Measurements from ENCODE around the gene MPRIP. TPM values are rescaled to one million over a fixed set of nuclear protein-coding genes. Genes with fewer than 3 reads are reported as not detected.

MPRIP gene
- total RNA-seq, 1 donor from 2014 or later, result 102 TPM

DNA sequence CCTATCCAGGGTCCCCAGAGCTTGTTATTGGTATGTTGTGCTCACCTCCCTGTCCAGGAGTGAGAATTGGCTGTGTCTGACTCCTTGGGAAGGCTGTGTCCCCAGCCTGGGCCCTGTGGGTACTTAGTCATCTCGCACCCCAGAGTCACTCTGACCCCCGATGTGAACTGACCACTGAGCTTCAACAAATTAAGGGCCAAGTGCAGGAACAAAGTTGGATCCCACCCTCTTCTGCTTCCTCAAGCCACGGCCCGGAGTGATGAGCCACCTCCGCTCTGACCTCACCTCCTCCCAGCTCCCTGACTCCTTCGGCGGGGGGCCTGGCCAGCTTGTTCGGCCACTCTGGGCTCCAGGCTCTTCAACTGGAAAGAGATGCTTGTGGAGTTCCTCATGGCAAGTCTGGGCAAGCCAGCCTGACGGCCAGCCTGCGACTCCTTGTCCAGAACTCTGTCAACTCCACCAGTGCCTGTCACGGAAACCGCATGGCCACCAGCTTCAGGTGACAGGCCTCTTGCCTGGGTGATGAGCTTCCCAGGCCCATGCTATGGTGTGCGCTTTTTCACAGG lies 22.3 kb upstream of the MPRIP start:
- TF ChIP-seq, protein P1, sequence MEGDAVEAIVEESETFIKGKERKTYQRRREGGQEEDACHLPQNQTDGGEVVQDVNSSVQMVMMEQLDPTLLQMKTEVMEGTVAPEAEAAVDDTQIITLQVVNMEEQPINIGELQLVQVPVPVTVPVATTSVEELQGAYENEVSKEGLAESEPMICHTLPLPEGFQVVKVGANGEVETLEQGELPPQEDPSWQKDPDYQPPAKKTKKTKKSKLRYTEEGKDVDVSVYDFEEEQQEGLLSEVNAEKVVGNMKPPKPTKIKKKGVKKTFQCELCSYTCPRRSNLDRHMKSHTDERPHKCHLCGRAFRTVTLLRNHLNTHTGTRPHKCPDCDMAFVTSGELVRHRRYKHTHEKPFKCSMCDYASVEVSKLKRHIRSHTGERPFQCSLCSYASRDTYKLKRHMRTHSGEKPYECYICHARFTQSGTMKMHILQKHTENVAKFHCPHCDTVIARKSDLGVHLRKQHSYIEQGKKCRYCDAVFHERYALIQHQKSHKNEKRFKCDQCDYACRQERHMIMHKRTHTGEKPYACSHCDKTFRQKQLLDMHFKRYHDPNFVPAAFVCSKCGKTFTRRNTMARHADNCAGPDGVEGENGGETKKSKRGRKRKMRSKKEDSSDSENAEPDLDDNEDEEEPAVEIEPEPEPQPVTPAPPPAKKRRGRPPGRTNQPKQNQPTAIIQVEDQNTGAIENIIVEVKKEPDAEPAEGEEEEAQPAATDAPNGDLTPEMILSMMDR (conservative IDR thresholded peaks at IDR 0.05; ENCODE audit: low read depth, low read length), result no peak
- no peak for DNase-seq (ENCODE audit: low read depth)
- H3K4me3 ChIP-seq (ENCODE audit: low read depth, low read length), result no peak overlapping the region

DNA sequence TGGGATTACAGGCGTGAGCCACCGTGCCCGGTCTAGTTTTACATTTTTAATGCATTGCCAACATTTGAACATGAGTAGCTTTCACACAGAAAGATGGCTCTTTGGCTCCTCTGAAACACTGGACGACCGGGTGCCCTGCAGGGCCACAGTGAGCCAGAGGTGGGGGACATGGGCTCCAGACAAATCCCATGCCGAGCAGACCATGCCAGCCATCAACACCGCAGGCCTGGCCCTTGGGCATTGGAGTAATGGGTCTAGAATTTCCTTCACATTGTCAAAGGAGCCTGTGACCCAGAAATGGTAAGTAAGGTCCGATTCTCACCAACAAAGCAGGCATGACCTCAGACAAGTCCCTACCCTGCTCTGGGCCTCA lies 21.4 kb upstream of the MPRIP start:
- no peak for DNase-seq (ENCODE audit: low read depth)
- TF ChIP-seq, protein P1 (conservative IDR thresholded peaks at IDR 0.05; ENCODE audit: low read depth, low read length), result no peak
- H3K4me3 ChIP-seq (ENCODE audit: low read depth, low read length), result no peak overlapping the region

DNA sequence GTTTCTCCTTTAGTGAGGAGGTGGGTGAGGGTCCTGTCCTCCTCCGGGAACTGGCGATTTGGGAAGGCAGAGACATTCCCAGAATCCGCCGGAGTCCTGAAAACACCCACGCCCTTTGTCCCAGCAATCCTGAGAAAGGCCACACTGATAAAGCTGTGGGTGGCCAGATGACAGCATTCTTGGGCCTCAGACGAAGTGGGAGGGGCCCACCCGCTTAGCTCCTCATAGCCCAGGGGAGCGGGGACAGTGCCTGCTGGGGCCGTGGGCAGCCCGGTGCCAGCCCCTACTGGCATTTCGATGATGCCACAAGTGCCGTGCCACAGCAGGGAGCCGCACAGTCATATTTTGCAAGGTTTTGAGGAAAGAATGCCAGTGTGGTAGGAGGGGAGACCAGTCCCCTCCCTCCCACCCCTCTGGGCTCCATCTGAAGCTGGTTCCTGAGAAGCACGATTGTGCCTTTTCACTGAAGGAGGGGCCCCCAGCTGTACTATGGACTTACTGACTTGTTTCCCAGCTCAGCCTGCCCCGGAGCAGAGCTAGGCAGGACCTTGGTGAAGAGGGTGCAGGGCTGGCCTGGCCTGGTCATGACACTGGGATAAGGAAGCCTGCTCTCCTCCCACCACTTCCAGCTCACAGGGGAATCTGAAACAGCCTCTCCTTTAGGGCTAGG lies 20.9 kb upstream of the MPRIP start:
- no peak for DNase-seq (ENCODE audit: low read depth)
- H3K4me3 ChIP-seq (ENCODE audit: low read depth, low read length), result no peak overlapping the region
- TF ChIP-seq, protein P1 (conservative IDR thresholded peaks at IDR 0.05; ENCODE audit: low read depth, low read length), result no peak

DNA sequence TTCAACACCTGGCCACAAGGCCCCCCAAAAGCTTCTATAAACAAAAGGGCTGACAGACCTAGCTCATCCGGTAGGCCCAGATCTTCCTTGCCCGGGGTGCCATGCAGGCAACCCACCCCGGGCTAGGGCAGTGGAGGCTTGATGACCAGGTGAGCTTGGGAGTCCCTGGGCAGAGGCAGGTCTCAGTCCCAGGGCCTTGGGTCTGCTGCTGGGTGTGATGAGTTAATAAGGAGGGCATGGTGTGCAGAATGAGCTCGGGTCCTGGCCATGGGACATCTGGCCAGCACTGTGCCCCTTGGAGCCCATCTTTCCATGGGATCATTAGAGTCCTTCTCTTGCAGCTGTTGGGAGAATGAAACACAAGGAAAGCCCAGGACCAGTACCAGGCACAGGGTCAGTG lies 20.2 kb upstream of the MPRIP start:
- TF ChIP-seq, protein P1 (conservative IDR thresholded peaks at IDR 0.05; ENCODE audit: low read depth, low read length), result no peak
- no peak for DNase-seq (ENCODE audit: low read depth)
- no peak overlapping the region for H3K4me3 ChIP-seq (ENCODE audit: low read depth, low read length)

DNA sequence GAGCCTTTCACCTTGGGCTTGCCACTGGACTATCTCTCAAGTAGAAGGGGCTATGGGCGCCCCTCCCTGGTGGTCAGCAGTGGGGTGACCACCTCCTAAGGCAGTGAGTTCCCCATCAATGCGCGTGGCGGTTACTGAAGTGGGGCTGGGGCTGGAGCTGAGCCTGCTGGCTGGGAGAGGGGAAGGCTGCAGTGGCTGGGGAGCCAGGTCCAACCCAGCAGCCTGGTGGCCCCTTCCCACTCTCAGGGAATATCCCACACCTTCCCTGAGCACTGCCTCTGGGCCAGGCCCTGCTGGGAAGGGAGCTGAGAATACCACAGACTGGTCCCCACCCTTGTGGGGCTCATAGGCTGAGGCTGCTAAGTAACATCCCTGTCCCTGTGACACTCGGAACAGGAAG lies 19.8 kb upstream of the MPRIP start:
- DNase-seq (ENCODE audit: low read depth), result no peak
- H3K4me3 ChIP-seq (ENCODE audit: low read depth, low read length), result no peak overlapping the region
- TF ChIP-seq, protein P1 (conservative IDR thresholded peaks at IDR 0.05; ENCODE audit: low read depth, low read length), result no peak

DNA sequence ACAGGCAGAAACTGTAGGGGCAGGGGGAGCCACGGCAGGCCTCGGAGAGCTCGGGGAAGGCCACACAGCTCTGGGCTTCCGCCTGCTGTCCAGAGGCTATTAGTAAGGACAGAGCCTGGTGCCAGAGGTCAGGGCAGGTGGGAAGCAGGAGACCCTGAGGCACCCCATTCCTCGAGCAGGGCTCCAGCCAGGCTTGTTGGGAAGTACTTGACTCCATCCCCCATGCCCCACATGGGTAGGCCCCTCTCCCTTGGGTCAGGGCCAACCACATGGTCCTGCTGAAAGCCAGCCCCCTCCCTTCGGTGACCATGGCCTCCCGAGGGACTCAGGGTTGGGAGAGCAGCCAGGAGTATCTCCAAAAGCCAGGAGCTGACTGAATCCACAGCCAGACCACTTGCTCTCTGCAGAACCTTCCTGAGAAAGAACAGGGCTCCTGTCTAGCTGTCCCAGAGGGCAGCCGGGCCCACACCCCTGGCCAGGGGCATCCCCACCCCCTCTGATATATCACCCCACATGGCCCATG lies 17.4 kb upstream of the MPRIP start:
- no peak for DNase-seq (ENCODE audit: low read depth)
- TF ChIP-seq, protein P1 (conservative IDR thresholded peaks at IDR 0.05; ENCODE audit: low read depth, low read length), result no peak
- no peak overlapping the region for H3K4me3 ChIP-seq (ENCODE audit: low read depth, low read length)

DNA sequence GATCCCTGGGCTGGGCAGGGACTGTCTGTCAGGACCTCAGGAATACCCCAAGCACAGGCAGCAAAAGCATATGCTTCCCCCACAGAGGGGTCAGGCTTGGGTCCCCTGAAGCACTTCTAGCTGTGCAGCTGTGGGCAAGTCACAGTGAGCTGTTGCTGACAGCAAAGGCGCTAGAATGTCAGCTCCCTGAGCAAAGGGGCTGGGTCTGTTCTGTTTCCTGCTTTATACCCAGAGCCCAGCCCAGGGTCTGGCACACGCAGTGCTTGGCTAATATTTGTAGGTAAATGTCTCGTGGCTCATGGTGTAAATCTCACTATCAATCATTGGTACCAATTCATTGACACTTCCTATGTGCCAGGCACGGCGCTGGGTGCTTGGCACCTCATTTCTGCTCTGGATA lies 16.6 kb upstream of the MPRIP start:
- DNase-seq (ENCODE audit: low read depth), result no peak
- no peak overlapping the region for H3K4me3 ChIP-seq (ENCODE audit: low read depth, low read length)
- TF ChIP-seq, protein P1 (conservative IDR thresholded peaks at IDR 0.05; ENCODE audit: low read depth, low read length), result no peak

Data from epithelial cell of proximal tubule (primary cell).